NCI-H187 treated with DMSO at 0.1 percent for 48 hours (cell line): ENCODE results near the gene DNAH6.

Source experiments
- DNase-seq: peaks from one replicate; lab custom pipeline; 2025; lab: John Stamatoyannopoulos, UW

Gene DNAH6

DNA sequence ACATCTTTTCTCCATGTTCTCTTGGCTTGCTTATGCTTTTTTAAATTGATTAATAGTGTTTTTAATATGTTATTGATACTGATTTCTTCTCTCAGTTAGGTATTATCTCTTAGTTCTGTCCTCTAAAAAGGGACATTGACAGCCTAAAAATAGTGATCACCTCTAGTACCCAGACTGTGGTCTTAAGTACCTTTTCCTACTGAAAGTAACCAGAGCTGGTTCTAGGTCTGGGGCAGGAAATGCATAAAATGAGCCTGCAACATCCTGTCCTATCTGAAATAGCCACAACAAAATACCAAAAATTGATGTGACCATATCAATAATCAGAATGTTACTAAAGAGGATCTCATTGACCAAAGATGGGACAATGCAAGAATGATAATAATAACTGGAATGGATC lies 113.3 kb downstream of the DNAH6 start:
- no peak for DNase-seq

DNA sequence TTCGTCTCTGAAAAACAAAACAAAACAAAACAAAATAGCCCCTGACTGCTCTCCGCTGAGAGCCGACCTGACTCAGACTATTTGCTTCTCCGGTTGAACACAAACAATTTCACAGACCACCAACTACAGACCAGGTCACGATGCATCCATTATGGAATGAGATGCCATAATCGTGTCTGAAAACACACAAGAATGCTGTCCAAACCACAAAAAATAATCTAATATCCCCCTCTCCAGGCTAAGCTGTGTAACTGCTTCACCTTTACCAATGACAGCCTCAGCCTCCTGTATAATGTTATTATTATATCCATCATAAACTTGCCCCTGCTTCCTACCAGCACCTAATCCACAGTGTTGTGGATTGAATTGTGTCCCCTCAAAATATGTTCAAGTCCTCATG lies 114.7 kb downstream of the DNAH6 start:
- DNase-seq: no peak

GRCh38 chr2:84631985-84632384 lies 115.7 kb downstream of the DNAH6 start:
- DNase-seq: no peak

DNA sequence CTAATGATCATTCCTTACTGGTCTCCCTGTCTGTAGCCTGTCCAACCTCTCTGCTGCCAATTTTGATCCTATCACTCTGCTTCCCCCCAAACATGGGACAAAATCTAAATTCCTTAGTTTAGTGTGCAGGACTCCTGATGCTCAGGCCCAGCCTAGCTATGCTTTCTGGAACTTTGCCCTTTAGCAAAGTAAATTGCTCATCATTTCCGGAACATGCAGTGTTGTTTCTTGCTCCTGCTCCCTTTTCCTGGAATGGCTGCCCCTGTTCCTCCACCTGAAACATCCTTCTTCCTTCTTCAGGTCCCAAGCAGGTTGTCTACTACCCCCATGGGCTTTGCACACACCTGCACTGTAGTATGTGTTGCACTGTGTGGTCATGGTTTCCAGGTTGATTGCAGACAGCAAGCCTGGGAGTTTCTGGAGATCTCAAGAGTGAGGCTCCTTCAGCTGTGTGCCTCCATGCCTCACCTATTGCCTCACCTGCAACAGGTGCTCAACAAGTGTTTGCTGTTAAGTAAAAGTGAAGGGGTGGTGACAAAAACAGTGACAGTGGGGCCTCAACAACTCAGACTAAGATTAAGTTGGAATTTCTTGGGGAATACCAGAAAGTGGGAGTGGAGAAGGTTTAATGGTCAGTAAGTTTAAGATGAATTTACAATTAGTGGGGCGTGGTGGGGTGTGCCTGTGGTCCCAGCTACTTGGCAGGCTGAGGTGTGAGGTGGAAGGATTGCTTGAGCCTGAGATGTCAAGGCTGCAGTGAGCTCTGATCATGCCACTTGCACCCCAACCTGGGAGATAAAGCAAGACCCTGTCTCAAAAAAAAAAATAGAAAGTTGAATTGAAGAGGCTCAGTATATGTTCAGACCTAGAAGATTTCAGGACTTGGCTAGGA lies 120.0 kb downstream of the DNAH6 start:
- DNase-seq: no peak

- no peak for DNase-seq
Observed at GRCh38 chr2:84639751-84640150, 123.5 kb downstream of the DNAH6 start.

DNA sequence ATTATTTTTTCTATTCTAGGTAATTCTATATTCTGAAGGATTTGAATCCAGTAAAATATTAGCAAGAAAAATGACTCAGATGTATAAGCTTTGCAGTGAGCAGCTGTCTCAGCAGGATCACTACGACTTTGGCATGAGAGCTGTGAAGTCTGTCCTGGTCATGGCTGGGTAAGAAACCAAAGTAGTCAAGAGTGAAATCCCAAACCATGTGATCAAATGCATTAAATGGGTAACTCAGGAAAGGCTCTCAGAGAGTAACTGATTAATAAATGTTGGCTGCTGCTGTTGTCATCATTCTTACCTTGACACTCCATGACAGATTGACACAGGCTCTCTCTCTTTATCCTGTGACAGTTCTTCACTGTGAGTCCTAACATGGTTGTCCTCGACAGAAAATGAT lies 124.1 kb downstream of the DNAH6 start:
- DNase-seq: no peak

DNA sequence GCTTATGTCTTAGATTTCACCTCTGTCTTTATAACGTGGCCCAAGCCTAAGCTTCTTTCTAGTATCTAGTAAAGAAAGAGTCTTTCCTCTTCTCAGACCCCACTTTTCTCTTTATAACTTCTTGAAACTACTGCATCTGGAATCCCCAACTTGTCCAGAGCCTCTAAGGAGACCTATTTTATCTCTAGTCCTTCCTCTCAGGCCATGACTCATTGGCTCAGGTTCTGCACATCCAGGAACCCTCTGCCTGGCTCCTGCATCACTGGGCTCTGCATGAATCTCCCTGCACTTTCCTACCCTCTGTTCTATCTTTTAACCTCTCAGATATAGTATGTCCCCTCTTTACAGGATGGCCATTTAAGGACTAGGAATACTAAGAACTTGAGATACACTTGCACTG lies 124.7 kb downstream of the DNAH6 start:
- no peak for DNase-seq

DNA sequence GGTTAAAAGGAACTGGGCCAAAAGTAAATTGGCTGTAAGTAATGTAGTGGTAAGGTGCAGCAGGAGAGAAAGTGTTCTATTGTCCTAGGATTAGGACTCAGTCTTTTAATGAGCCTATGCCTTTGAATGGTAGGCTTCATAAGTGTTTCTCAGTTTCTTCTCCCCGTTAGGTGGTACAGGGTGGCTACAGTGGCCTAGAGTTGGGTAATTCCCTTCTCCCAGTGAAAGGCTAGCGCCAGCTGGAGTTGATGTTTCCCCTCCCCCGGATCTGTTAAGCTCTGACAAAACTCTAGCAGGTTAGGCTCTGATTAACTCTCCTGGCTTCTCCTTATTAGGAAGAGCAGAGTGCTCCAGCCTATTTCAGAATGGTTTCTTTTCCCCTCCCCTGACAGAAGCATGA lies 127.7 kb downstream of the DNAH6 start:
- no peak for DNase-seq

DNA sequence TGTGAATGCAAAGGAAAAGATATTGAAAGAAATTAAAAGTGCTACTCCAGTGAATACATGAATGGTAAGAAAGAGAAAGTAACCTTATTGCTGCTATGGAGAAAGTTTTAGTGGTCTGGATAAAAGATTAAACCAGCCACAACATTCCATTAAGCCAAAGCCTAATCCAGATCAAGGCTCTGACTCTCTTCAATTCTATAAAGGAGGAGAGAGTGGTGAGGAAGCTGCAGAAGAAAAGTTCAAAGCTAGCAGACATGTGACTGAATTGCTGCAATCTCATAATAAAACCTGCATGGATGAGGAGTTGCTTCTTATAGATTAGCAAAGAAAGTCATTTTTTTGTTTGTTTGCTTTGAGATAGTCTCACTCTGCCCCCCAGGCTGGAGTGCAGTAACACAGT lies 130.2 kb downstream of the DNAH6 start:
- DNase-seq: no peak

- no peak for DNase-seq
Observed at GRCh38 chr2:84647267-84647666, 131.0 kb downstream of the DNAH6 start.

DNA sequence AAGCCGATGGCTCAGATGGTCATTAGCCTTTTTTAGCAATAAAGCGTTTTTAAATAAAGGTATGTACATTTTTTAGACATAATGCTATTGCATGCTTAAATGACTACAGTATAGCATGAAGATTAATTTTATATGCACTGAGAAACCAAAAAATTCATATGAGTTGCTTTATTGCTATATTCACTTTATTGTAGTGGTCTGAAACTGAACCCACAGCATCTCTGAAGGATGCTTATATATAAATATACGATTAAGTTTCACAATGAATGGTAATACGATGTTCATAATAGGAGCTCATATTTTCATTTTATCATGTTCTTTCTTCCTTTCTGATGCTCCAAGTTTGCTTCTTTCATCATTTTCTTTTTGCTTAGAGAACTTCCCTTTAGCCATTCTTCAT lies 132.8 kb downstream of the DNAH6 start:
- no peak for DNase-seq

DNA sequence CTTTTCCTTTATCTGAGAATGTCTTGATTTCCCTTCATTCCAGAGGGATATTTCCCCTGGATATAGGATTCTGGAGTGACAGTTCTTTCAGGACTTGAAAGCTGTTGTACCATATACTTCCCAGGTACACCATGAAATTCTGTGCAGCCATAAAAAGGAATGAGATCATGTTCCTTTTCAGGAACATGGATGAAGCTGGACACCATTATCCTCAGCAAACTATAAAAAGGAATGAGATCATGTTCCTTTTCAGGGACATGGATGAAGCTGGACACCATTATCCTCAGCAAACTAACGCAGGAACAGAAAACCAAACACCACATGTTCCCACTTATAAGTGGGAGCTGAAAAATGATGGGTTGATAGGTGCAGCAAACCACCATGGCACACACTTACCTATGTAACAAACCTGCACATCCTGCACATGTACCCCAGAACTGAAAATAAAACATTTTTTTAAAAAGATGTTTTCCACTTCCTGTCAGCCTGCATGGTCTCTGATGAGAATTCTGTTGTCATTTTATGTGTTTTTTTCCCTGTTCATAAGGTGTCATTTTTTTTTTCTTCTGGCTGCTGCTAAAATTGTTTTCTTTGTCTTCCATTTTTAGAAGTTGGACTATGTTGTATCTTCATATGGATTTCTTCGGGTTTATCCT lies 133.3 kb downstream of the DNAH6 start:
- DNase-seq: no peak

- DNase-seq: no peak
Observed at GRCh38 chr2:84652431-84652830, 136.1 kb downstream of the DNAH6 start.

- no peak for DNase-seq
Observed at GRCh38 chr2:84653302-84653701, 137.0 kb downstream of the DNAH6 start.

DNA sequence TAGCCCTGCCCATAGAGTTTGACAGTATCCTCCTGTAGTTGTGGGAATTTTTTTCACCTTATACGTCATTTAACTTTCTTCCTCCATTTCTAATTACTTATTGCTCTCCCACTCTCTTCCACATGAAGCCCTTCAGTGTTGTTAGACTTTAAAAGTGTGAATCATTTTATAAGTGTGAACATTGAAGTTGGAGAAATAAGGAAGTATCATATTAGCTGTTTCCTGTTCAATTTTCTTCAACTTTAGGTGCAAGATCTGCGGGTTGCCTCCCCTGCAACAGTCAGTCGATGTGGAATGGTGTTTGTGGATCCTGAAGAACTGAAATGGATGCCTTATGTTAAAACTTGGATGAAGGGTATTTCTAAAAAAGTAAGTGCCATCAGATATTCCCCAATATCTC lies 138.1 kb downstream of the DNAH6 start:
- DNase-seq: no peak

- DNase-seq: no peak
Observed at GRCh38 chr2:84669122-84669521, 152.8 kb downstream of the DNAH6 start.

GRCh38 chr2:84674099-84674498 lies 157.8 kb downstream of the DNAH6 start:
- no peak for DNase-seq

- no peak for DNase-seq
Observed at GRCh38 chr2:84674586-84674985, 158.3 kb downstream of the DNAH6 start.

DNA sequence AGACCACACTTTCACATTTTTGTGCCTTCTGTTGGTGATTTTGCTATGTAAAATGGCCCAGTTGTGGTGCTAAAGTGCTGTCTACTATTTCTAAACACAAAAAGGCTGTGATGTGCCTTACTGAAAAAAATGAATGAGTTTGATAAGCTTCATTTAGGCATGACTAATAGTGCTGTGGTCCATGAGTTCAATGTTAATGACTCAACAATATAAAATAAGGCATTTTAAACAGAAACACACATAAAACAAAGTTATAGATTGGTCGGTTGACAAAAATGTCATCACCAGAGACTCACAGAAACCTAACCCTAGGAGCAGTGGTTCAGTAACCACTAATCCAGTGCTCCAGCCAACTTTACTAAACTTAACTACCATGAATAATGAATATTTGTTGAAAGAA lies 160.0 kb downstream of the DNAH6 start:
- DNase-seq: no peak

DNA sequence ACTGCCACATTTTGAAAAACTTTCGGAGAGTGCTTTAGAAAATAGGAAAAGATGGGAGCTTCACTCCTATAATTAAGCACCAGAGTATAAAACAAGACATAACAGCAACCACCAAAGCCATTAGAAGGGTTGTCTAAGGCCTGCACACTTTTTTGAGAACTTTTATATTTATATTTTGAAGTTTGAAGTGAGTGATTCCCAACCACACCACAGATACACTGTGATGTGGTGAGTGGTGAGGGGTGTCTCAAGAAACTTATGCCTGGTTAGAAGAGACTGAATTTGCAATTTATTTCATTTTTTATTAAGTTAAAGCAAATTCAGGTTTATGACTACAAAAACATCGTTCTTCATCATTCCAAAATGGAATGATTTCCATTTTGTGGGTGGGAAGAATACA lies 161.9 kb downstream of the DNAH6 start:
- DNase-seq: no peak

DNA sequence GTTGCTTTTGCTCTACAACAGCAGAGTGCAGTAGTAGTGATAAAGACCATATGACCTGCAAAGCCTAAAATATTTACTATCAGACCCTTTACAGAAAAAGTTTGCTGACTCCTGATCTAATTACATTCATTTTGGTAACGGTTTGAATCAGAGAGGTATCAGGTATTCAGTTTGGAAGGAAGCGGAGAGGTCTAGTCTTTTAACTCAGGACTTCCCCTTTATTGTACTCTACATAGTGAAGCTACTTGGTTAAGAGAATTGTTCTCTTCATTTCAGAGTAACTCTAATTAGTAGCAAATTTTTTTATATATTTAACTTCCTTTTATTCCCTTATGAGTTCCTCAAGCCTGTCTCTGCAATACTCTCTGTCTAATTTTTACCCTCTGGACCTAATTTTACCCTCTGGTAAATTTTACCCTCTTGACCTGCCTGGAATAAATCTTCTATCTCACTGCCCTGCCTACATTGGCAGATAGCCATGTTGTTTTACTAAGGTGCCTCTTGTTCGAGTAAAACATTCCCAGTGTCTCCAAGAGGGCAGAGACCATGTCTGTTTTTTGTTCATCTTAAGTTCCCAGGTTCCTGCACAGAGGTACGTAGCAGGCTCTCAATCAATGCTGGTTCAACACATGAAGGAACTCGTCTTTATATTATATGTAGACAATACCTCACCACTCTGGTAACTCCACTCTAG lies 170.6 kb downstream of the DNAH6 start:
- no peak for DNase-seq

DNA sequence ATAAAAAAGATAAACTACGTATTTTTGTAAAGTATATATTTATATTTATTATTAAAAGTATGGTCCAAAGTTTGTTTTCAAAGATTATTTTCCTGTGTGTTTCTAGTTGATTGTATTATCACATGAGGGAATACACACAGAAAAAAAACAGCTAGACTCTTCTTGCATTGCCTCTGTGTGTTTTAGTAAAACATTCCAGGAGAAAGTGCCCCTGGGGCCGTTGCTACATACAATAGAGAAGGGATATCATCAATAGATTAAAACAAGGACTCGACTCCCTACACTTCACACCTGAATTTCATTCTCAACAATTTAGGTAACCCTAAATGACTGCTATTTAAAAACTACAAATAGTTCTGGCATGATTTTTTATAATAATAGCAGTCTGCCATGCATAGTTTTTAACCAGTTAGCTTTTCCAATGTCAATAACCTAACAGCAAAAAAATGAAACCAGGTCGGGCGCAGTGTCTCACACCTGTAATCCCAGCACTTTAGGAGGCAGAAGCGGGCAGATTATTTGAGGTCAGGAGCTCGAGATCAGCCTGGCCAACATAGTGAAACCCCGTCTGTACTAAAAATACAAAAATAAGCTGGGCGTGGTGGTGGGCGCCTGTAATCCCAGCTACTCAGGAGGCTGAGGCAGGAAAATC lies 171.3 kb downstream of the DNAH6 start:
- DNase-seq: no peak

GRCh38 chr2:84690225-84690624 lies 173.9 kb downstream of the DNAH6 start:
- DNase-seq: no peak
